ENCODE measurements around the gene KCNH1.

DNA sequence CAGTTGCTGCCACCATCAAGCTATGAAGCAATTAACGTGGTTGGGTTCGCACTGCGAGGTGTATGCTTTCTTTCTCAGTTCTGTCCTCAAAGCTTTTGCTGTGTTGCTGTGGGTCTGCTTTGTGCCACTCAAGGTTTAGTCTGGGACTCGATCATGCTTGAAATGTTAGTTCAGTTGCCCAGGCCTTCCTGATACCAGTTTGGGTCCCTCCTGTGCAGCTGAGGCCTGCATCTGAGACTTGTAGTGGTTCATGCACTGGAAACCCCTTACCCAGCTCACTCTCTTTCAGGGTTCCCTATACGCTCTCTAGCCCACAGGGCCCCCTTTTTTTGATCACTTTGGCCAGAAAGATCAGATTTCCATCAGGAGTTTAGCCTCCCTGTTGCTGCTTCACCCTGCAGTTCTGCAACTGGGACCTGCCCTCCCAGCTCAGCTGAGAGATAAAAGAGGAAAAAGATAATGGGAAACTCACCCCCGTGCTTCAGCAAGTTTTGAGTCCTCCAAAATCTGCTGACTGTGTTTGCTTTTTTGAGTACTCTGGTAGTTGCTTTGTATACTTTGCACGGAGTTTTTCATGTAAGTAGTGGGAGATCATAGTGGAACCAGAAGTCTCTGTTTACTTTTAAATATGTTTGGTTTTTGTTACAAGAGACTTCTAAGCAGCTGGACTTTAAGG, 488.2 kb downstream of the KCNH1 start:
- TF ChIP-seq, protein P1, sequence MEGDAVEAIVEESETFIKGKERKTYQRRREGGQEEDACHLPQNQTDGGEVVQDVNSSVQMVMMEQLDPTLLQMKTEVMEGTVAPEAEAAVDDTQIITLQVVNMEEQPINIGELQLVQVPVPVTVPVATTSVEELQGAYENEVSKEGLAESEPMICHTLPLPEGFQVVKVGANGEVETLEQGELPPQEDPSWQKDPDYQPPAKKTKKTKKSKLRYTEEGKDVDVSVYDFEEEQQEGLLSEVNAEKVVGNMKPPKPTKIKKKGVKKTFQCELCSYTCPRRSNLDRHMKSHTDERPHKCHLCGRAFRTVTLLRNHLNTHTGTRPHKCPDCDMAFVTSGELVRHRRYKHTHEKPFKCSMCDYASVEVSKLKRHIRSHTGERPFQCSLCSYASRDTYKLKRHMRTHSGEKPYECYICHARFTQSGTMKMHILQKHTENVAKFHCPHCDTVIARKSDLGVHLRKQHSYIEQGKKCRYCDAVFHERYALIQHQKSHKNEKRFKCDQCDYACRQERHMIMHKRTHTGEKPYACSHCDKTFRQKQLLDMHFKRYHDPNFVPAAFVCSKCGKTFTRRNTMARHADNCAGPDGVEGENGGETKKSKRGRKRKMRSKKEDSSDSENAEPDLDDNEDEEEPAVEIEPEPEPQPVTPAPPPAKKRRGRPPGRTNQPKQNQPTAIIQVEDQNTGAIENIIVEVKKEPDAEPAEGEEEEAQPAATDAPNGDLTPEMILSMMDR (IDR thresholded peaks at IDR 0.05; ENCODE audit: low read depth, low read length): no peak
- TF ChIP-seq, protein P2, sequence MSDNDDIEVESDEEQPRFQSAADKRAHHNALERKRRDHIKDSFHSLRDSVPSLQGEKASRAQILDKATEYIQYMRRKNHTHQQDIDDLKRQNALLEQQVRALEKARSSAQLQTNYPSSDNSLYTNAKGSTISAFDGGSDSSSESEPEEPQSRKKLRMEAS (IDR thresholded peaks at IDR 0.05; ENCODE audit: low read depth, low read length): no peak
- TF ChIP-seq POLR2A (IDR thresholded peaks at IDR 0.05; ENCODE audit: extremely low read depth, insufficient read length) (no peak), MYC (IDR thresholded peaks at IDR 0.05; ENCODE audit: low read depth, low read length) (no peak)
